PC-3 (cell line): Measurements from ENCODE around the gene VPS9D1. TPM values are rescaled to one million over a fixed set of nuclear protein-coding genes. Genes with fewer than 3 reads are reported as not detected.

Experiments
- ATAC-seq: fragments of 200-7000 bp; cut with Tn5 transposase; 2 replicates; pipeline ENCODE4 v1.9.1; 2020; ENCODE audit warnings: mild to moderate bottlenecking, moderate library complexity
- BruUV-seq: library from RNA; stranded (reverse); fragments of 400-500 nt; replicated peaks from 2 replicates; lab custom pipeline; 2021; lab: Mats Ljungman, UMichigan
- CTCF ChIA-PET: fragments of 300-600 bp; sonication (Branson Sonifier 250); formaldehyde crosslinking; loops from one replicate; lab custom pipeline; 2022; ENCODE audit warnings: antibody characterized with exemption; lab: Charles Lee
- POLR2A ChIA-PET: fragments of 300-600 bp; sonication (Branson Sonifier 250); formaldehyde crosslinking; loops from one replicate; lab custom pipeline; 2022; ENCODE audit warnings: antibody characterized with exemption; ENCODE audit not compliant: unreplicated experiment; lab: Charles Lee
- DNase-seq: peaks from one replicate; pipeline ENCODE4 v3.0.0-alpha.2; 2015
- H2AFZ ChIP-seq: fragments of 300-600 bp; sonication (generic); 2 replicates; pipeline ENCODE4 v1.6.0; 2016; ENCODE audit warnings: antibody characterized with exemption, low read length
- H3F3A ChIP-seq: fragments of 300-600 bp; sonication (generic); one replicate; pipeline ENCODE4 v1.6.0; 2017; ENCODE audit warnings: antibody characterized with exemption, low read length, control low read depth, mild to moderate bottlenecking; ENCODE audit not compliant: unreplicated experiment
- H3K27ac ChIP-seq: fragments of 300-600 bp; sonication (generic); 2 replicates; pipeline ENCODE4 v1.5.1; 2016; ENCODE audit warnings: mild to moderate bottlenecking, low read length
- H3K27me3 ChIP-seq: fragments of 300-600 bp; sonication (generic); 2 replicates; pipeline ENCODE4 v1.6.1; 2016; ENCODE audit warnings: low read length, mixed read lengths
- H3K36me3 ChIP-seq: fragments of 300-600 bp; sonication (generic); 2 replicates; pipeline ENCODE4 v1.6.1; 2016; ENCODE audit warnings: low read depth, mixed run types, low read length, mixed read lengths
- H3K4me1 ChIP-seq: fragments of 300-600 bp; sonication (generic); 2 replicates; pipeline ENCODE4 v1.5.1; 2016; ENCODE audit warnings: low read length; ENCODE audit not compliant: insufficient read depth
- H3K4me2 ChIP-seq: fragments of 300-600 bp; sonication (generic); 2 replicates; pipeline ENCODE4 v1.6.0; 2016; ENCODE audit warnings: low read length
- H3K4me3 ChIP-seq: fragments of 300-600 bp; sonication (generic); 2 replicates; pipeline ENCODE4 v1.5.1; 2016; ENCODE audit warnings: mild to moderate bottlenecking, low read length, mixed read lengths
- H3K79me2 ChIP-seq: fragments of 300-600 bp; sonication (generic); 2 replicates; pipeline ENCODE4 v1.6.1; 2017; ENCODE audit warnings: low read length, mixed read lengths
- H3K9ac ChIP-seq: fragments of 300-600 bp; sonication (generic); 2 replicates; pipeline ENCODE4 v1.6.0; 2016; ENCODE audit warnings: mild to moderate bottlenecking, low read length
- H3K9me2 ChIP-seq: fragments of 300-600 bp; sonication (generic); replicated peaks from 2 replicates; pipeline ENCODE4 v1.6.1; 2016; ENCODE audit warnings: mixed run types, low read length, mixed read lengths
- H3K9me3 ChIP-seq: fragments of 300-600 bp; sonication (generic); 2 replicates; pipeline ENCODE4 v1.6.1; 2016; ENCODE audit warnings: low read length, mixed read lengths
- H4K20me1 ChIP-seq: fragments of 300-600 bp; sonication (generic); 2 replicates; pipeline ENCODE4 v1.6.1; 2016; ENCODE audit warnings: low read length, mixed read lengths
- EZH2 ChIP-seq: fragments of 300-600 bp; sonication (generic); IDR thresholded peaks from one replicate; pipeline ENCODE4 v1.6.1; 2017; ENCODE audit warnings: antibody characterized with exemption, mild to moderate bottlenecking, low read length; ENCODE audit not compliant: unreplicated experiment
- EZH2phosphoT487 ChIP-seq: fragments of 300-600 bp; sonication (generic); IDR thresholded peaks from 2 replicates; pipeline ENCODE4 v1.6.1; 2018; ENCODE audit warnings: mild to moderate bottlenecking, antibody characterized with exemption, low read length, borderline replicate concordance
- intact Hi-C: fragments of 100-400 bp; cut with micrococcal nuclease; formaldehyde crosslinking; loops from 2 replicates; pipeline ENCODE4 v1.9.0; 2023
- total RNA-seq: library from RNA; depleted of rRNA; stranded (reverse); fragments of >200 nt; gene quantifications from 2 replicates; pipeline ENCODE4 v1.2.3, GENCODE V29; 2014
- TF ChIP-seq, protein P1 (sequence below): fragments of 300-600 bp; sonication (generic); conservative IDR thresholded peaks from 2 replicates; pipeline ENCODE4 v1.5.1; 2017; ENCODE audit warnings: antibody characterized with exemption, low read depth, mild to moderate bottlenecking, low read length

VPS9D1 gene
- total RNA-seq, 1 experiment from 2014 or later: 4.4 TPM

DNA sequence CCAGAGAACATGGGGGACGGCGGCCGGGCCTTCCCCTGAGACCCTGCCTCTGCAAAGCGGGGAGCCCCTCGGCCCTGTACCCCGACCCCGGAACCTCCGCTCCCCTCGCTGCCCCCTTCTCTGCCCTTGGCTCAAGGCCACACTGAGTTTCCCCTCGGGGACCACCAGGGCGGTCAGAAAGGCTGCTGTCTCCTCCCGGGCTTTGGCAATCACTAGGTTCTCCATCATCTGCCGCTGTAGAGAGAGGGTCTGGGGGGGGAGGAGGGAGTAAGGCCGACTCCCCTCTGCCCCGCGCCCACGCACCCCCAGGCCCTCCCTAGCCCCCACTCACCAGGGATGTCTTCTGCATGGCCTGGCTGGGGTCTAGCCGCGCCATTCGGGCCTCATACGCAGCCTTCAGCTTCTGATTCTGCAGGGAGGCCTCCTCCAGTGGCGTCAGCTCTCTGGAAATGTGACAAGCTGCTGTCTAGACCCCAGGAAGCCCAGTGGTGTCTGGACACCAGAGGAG is 8.4 kb downstream of the VPS9D1 start:
- H3K79me2 ChIP-seq: peaks cover 27% of the 10 kb centered on the region
- no peaks in the 10 kb centered on the region for H4K20me1 ChIP-seq
- ATAC-seq (peak; percentile 39), DNase-seq (peak; percentile 18)
- peaks cover 3% of the 10 kb centered on the region; the same call in 1 of the 2 replicates for H3K36me3 ChIP-seq
- peak overlapping the region; percentile 85 for H3K4me2 ChIP-seq
- intact Hi-C loops: no loop called here
- CTCF ChIA-PET: no interaction called here
- peak overlapping the region; percentile 87 for H3K4me3 ChIP-seq
- H3K27ac ChIP-seq: 0 out of 2 replicates have a peak overlapping the region, but pooled peaks have one; percentile 10
- H3K9ac ChIP-seq: peak overlapping the region; percentile 94
- TF ChIP-seq EZH2phosphoT487: no peak
- no peak for TF ChIP-seq EZH2
- TF ChIP-seq, protein P1, sequence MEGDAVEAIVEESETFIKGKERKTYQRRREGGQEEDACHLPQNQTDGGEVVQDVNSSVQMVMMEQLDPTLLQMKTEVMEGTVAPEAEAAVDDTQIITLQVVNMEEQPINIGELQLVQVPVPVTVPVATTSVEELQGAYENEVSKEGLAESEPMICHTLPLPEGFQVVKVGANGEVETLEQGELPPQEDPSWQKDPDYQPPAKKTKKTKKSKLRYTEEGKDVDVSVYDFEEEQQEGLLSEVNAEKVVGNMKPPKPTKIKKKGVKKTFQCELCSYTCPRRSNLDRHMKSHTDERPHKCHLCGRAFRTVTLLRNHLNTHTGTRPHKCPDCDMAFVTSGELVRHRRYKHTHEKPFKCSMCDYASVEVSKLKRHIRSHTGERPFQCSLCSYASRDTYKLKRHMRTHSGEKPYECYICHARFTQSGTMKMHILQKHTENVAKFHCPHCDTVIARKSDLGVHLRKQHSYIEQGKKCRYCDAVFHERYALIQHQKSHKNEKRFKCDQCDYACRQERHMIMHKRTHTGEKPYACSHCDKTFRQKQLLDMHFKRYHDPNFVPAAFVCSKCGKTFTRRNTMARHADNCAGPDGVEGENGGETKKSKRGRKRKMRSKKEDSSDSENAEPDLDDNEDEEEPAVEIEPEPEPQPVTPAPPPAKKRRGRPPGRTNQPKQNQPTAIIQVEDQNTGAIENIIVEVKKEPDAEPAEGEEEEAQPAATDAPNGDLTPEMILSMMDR: no peak
- H2AFZ ChIP-seq: no peak overlapping the region
- no peaks in the 10 kb centered on the region for H3K27me3 ChIP-seq
- POLR2A ChIA-PET: interaction anchor here (0.5 kb wide), 1 partner anchor 30 kb away, joined by 3 read pairs; no protein-coding TSS in a partner anchor
- H3F3A ChIP-seq: no peaks in the 10 kb centered on the region
- no TSS peak for BruUV-seq
- no peaks in the 10 kb centered on the region for H3K4me1 ChIP-seq
- no peaks in the 10 kb centered on the region for H3K9me3 ChIP-seq
- no peaks in the 10 kb centered on the region for H3K9me2 ChIP-seq

DNA sequence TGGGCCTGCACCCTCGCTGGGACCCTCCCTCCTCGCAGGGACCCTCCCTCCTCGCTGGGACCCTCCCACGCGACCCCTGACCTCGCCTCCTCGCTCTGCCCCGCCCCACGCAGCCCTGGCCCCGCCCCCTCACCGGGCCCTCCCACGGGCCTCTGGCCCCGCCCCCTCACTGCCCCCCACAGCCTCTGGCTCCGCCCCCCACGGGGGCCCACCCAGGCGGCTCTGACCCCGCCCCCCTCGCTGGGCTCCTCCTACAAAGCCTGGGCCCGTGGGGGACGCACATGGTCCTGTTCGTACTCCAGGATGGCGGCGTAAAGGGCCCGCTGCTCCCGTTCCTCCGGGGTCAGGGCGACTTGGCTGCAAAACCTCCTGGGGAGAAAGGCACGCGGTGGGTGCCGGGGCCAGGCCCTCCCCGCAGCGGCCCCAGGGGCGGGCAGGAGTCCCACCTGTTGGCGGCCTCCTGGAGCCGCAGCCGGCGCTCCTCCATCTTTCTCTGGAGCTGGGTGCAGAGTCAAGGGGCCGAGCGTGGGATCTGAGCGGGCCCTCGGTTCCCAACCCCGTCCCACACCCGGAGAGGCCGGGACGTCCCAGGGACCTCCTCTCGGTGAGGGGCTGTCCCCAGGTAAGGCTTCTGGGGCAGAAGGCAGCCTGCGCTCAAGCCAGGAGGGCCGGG is 9.0 kb downstream of the VPS9D1 start:
- DNase-seq: peak; percentile 68
- Histone ChIP-seq H3K9me3 (no peaks in the 10 kb centered on the region), H3K4me1 (no peaks in the 10 kb centered on the region), H2AFZ (no peak overlapping the region), H3F3A (no peaks in the 10 kb centered on the region), H3K27ac (0 out of 2 replicates have a peak overlapping the region, but pooled peaks have one; percentile 10), H4K20me1 (no peaks in the 10 kb centered on the region), H3K79me2 (peaks cover 27% of the 10 kb centered on the region), H3K4me2 (peak overlapping the region; percentile 85), H3K27me3 (no peaks in the 10 kb centered on the region), H3K4me3 (peak overlapping the region; percentile 87), H3K9me2 (no peaks in the 10 kb centered on the region), H3K9ac (peak overlapping the region; percentile 94), H3K36me3 (peaks cover 3% of the 10 kb centered on the region; the same call in 1 of the 2 replicates)
- TF ChIP-seq, protein P1: no peak
- TF ChIP-seq EZH2 (no peak), EZH2phosphoT487 (no peak)
- peak; percentile 74 for ATAC-seq
- intact Hi-C loops: no loop called here
- TSS peak; percentile 48 for BruUV-seq
- ChIA-PET POLR2A (no interaction called here), CTCF (no interaction called here)
